NCI-H1105 treated with DMSO at 0.1 percent for 48 hours (cell line): ENCODE data around the gene GPR78.

Experiments used
- DNase-seq: peaks from one replicate; lab custom pipeline; 2025; lab: John Stamatoyannopoulos, UW

GPR78 gene

GRCh38 chr4:8586246-8586645 lies 6.1 kb downstream of the GPR78 start:
- no peak for DNase-seq

GRCh38 chr4:8586671-8587468 lies 6.7 kb downstream of the GPR78 start:
- no peak for DNase-seq

- no peak for DNase-seq
Observed at GRCh38 chr4:8587469-8588195, 7.4 kb downstream of the GPR78 start.

GRCh38 chr4:8588196-8588470 lies 7.9 kb downstream of the GPR78 start:
- no peak for DNase-seq

GRCh38 chr4:8589336-8589735 lies 9.1 kb downstream of the GPR78 start:
- DNase-seq, result no peak

GRCh38 chr4:8589823-8590545 lies 9.8 kb downstream of the GPR78 start:
- DNase-seq, result no peak

- no peak for DNase-seq
Observed at GRCh38 chr4:8590546-8590880, 10.3 kb downstream of the GPR78 start.

GRCh38 chr4:8591114-8591513 lies 10.9 kb downstream of the GPR78 start:
- DNase-seq, result no peak

- no peak for DNase-seq
Observed at GRCh38 chr4:8591626-8592365, 11.6 kb downstream of the GPR78 start.

- DNase-seq, result no peak
Observed at GRCh38 chr4:8592366-8593263, 12.4 kb downstream of the GPR78 start, which contains the start of gene CPZ. CPZ (plus strand) TSS chr4:8592765; CDS start chr4:8592834, 69 bp downstream.

- DNase-seq, result no peak
Observed at GRCh38 chr4:8593264-8594096, 13.3 kb downstream of the GPR78 start.

- DNase-seq, result peak; percentile 16
Observed at GRCh38 chr4:8594097-8595038, 14.2 kb downstream of the GPR78 start.

GRCh38 chr4:8595237-8596087 lies 15.3 kb downstream of the GPR78 start:
- DNase-seq, result no peak

GRCh38 chr4:8596891-8597290 lies 16.7 kb downstream of the GPR78 start:
- no peak for DNase-seq

GRCh38 chr4:8597319-8597718 lies 17.1 kb downstream of the GPR78 start:
- no peak for DNase-seq

GRCh38 chr4:8597791-8598190 lies 17.6 kb downstream of the GPR78 start:
- DNase-seq, result no peak

- no peak for DNase-seq
Observed at GRCh38 chr4:8598391-8599090, 18.3 kb downstream of the GPR78 start.

- DNase-seq, result no peak
Observed at GRCh38 chr4:8599091-8599460, 18.9 kb downstream of the GPR78 start.
